HG02970 (cell line): ENCODE results near the gene TAF10.

Source experiments
- ATAC-seq: cut with Tn5 transposase; IDR thresholded peaks from one replicate; pipeline ENCODE4 v1.9.1; 2021; ENCODE audit warnings: mild to moderate bottlenecking, moderate library complexity, moderate number of reproducible peaks; ENCODE audit not compliant: unreplicated experiment, low FRiP score

The TAF10 gene

GRCh38 chr11:6563121-6563619 is 48.8 kb downstream of the TAF10 start:
- no peak for ATAC-seq

- ATAC-seq: no peak
These were observed 50.7 kb downstream of the TAF10 start for GRCh38 chr11:6561288-6561687.
